ENCODE data around the gene TMEM139. TPM values are rescaled to one million over a fixed set of nuclear protein-coding genes. Genes with fewer than 3 reads are reported as not detected.

Gene TMEM139
- not detected for polyA plus RNA-seq

DNA sequence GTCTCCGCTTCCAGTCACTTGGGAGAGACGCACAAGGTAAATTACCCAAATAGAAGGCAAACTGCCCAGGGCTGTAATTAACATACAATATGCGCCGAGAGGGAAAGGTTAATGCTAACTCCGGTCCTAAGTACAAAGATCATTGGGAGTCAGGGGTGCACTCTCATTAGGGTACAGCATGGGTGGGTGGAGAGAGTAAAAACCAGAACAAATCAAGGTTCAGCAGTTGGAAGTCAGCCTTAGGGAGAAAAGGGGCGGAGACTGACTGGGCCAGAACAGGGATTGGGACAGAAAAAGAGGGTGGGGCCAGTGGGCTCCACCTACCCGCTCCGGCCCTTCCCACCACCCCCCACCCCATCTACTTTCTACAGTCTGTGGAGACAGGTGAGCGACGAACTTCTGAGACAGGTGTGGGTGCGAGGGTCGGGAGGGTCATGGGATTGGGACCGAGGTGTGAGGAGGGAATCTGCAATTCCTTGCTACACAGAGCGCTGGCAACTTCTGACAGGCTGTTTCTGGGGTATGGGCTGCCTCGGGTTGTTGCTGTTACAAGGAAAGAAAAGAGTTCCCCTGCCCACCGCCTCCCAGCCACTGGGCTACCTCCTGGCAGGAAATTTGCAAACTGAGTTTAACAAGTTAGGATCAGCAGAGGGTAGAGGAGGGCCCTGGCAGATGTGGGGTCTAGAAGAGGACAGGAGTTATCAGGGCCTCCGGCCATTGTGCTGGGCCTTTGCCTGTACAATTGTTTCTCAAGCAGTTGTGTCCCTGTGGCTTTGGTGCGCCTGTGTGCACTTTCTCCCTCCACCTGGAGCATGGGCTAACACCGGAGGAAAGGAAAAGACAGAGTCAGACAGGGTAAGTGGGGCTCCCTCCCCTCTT lies at the start of gene TMEM139:
Gene TMEM139 (plus strand): TSS at position 368 of the 879 bp plus-strand sequence. CDS start 1,000 bp downstream, outside the sequence.
- Mint-ChIP-seq H3K27me3 (no peaks in the 10 kb centered on the region), H3K9me3 (no peaks in the 10 kb centered on the region), H3K4me1 (peaks cover 40 to 46% (median 42%) of the 10 kb centered on the region in 3 donors), H3K4me3 (peak within 1 kb of the TSS; percentile 15 to 83 (median 71)), H3K27ac (peak within 1 kb of the TSS; percentile 16 to 91 (median 85)), H3K36me3 (no peaks in the 10 kb centered on the region)

DNA sequence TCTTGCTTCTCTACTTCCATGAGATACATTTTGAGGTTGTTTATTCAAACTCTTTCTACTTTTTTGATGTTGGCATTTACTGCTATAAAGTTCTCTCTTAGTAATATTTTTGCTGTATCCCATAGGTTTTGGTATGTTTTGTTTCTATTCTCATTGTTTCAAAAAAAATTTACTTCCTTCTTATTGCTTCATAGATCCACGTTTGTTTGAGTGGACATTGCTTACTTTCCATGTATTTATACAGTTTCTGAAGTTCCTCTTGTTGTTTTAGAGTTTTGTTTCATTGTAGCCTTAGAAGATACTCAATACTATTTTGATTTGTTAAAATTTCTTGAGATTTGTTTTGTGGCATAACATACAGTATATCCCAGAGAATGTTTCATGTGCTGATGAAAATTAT lies 49.2 kb upstream of the TMEM139 start:
- Mint-ChIP-seq H3K4me1 (peaks cover 0 to 1% (median under 1%) of the 10 kb centered on the region in 3 donors), H3K36me3 (no peaks in the 10 kb centered on the region), H3K9me3 (peaks cover 8 to 23% (median 12%) of the 10 kb centered on the region in 3 donors), H3K4me3 (no peak overlapping the region), H3K27me3 (peaks cover 7% of the 10 kb centered on the region), H3K27ac (no peak overlapping the region)

DNA sequence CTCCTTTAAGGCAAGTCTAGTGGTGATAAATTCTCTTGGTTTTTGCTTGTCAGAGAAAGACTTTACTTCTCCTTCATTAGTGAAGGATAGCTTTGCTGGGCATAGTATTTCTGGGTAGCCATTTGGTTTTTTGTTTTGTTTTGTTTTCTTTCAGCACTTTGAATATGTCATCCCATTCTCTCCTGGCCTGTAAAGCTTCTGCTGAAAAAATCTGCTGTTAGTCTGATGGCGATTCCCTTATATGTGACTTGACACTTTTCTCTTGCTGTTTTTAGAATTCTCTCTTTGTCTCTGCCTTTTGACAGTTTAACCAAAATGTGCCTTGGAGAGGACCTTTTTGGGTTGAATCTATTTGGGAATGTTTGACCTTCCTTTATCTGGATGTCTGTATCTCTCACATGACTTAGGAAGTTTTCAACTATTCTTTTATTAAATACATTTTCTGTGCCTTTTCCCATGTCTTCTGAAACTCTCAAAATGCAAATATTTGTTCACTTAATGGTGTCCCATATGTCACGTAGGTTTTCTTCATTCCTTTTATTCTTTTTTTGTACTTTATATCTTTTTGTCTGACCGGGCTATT lies 48.3 kb upstream of the TMEM139 start:
- no peak overlapping the region for H3K27ac Mint-ChIP-seq
- peaks cover 8% of the 10 kb centered on the region for H3K27me3 Mint-ChIP-seq
- no peaks in the 10 kb centered on the region for H3K36me3 Mint-ChIP-seq
- H3K4me3 Mint-ChIP-seq, result no peak overlapping the region
- peaks cover 4 to 5% (median 5%) of the 10 kb centered on the region in 3 donors for H3K4me1 Mint-ChIP-seq
- H3K9me3 Mint-ChIP-seq, result peaks cover 8 to 23% (median 12%) of the 10 kb centered on the region in 3 donors

DNA sequence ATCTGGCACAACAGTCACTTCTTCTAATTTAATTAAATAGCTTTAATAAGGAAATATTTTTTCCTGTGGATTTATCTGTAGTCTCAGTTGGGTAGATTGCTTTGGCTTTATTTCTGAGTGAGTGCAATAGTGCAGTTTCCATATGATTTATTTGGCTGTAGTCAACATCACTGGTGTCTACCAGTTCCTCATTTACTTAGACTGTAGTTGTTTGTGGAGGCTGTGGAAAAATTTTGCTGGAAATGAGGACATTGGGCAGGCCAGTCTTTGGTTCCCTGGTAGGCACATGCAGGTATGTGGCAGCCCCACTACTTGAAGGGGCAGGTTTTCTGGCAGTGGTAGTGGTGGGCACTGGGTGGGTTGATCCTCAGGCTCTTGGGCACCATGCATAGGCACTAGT lies 47.4 kb upstream of the TMEM139 start:
- Mint-ChIP-seq H3K4me3 (no peak overlapping the region), H3K36me3 (no peaks in the 10 kb centered on the region), H3K9me3 (peaks cover 8 to 23% (median 12%) of the 10 kb centered on the region in 3 donors), H3K27ac (no peak overlapping the region), H3K4me1 (peaks cover 5 to 6% (median 5%) of the 10 kb centered on the region in 3 donors), H3K27me3 (peaks cover 8% of the 10 kb centered on the region)

DNA sequence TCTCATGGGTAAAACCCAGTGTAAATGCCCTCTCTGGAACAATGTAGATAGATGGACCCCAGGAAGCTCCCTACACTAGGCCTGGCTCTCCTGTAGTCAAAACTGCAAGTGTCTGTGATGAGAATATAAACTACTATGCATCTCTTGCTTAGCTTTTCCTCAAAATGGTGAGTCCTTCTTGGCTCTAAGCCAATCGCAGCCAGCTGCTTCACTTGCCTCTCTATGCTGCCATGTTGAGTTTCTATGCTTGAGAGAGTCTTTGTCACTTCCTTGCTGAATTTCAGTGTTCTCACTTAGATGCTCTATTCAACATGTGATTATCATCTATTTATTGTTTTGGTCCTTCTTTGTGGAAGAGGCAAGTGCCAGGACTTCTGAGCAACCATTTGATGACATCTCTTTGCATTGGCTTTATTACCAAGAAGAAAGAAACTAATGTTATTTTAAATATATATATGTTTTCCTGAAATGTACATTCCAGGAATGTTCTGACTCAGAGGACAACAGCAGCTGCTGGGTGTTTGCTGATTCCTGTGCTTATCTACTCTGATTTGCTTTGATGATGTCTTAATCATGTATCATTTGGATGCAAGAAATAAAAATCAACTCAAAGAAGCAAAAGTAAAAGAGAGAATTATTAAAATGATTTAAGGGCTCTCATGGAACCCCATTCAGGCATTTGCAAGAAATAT lies 46.3 kb upstream of the TMEM139 start:
- Mint-ChIP-seq H3K27ac (no peak overlapping the region), H3K27me3 (peaks cover 9% of the 10 kb centered on the region), H3K9me3 (peaks cover 8 to 23% (median 12%) of the 10 kb centered on the region in 3 donors), H3K4me1 (peaks cover 5 to 8% (median 6%) of the 10 kb centered on the region in 3 donors), H3K4me3 (no peak overlapping the region), H3K36me3 (no peaks in the 10 kb centered on the region)

DNA sequence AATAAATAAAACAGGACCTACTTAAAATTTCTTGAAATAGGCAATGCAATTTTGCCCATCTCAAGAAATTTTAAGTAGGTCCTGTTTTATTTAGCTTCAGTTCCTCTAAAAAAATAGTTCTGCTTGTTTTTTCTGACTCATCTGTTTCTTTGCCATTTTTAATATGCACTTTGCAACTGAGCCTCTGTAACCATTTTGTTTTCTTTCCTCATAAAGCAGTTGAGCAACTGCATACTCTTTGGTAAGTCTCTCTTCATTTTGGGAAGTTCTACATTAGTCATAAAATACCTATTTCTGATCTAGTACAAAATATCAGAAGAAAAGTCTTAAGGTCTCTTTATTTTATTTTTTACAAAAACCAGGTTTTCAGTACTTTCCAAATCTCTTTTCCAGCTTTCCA lies 44.9 kb upstream of the TMEM139 start:
- Mint-ChIP-seq H3K9me3 (peaks cover 8 to 23% (median 12%) of the 10 kb centered on the region in 3 donors), H3K36me3 (no peaks in the 10 kb centered on the region), H3K4me1 (peaks cover 5 to 15% (median 6%) of the 10 kb centered on the region in 3 donors), H3K4me3 (no peak overlapping the region), H3K27me3 (peaks cover 10% of the 10 kb centered on the region), H3K27ac (no peak overlapping the region)

DNA sequence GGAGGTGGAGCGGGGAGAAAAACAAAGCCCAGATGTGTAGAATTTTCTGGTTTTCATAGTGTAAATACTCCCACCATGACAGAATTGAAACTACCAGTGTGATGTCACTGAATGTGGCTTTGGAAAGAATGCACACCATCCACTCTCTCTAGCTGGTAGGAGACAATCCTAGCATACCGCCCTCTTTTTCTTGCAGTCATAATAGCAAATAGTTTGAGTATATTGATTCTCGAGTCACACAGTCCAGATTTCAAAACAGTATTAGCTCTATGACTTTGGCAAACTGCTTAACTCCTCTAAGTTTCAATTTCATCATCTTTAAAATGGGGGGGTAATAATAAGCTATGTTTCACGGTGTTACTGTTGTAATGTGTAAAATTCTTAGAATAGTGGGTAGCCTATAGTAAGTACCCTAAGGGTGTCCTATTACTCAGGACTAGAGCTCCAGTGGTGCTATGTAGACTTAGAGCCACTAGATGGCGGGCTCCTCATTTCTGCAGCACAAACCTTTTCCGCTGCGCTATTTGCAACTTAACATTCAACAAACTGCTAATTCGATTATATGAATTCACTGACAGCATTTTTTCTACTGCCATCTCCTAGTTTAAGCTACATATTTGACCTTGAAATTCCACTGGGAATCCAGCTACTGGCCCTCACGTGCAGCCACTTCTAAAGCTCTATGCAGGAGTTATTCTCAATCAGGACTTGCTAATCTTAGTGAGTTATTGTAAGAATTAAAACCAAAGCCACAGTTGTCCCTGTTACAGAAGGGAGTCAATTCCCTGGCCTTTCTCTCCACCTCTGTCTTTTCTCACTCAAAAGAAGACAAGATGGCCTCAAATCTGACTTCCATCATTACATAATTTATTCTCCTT lies 44.2 kb upstream of the TMEM139 start:
- Mint-ChIP-seq H3K4me3 (peak overlapping the region in 1 of 4 donors; percentile 53), H3K9me3 (peaks cover 8 to 20% (median 12%) of the 10 kb centered on the region in 3 donors), H3K27ac (no peak overlapping the region), H3K36me3 (no peaks in the 10 kb centered on the region), H3K27me3 (peaks cover 7% of the 10 kb centered on the region), H3K4me1 (peaks cover 7 to 15% (median 11%) of the 10 kb centered on the region in 3 donors)

DNA sequence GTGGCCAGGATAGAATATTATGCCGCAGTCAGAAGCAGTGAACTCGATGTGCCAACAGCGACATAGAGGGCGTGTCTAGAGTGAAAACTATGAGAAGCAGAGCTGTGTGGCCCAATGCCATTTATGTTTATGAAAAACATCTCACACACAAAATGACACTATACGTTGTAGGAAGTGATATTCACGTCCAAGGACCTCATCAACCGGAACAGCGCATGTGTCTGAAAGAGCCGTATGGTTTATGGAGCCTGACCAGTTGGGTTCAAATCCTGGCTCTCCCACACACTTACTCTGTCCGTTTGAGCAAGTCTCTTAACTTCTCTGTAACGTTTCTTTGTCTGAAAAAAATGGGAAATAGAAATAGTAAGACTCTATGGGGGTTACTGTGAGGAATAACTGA lies 42.5 kb upstream of the TMEM139 start:
- Mint-ChIP-seq H3K36me3 (no peaks in the 10 kb centered on the region), H3K9me3 (peaks cover 0 to 4% (median 2%) of the 10 kb centered on the region in 3 donors), H3K4me1 (peaks cover 20 to 24% (median 23%) of the 10 kb centered on the region in 3 donors), H3K27ac (no peak overlapping the region), H3K27me3 (peaks cover 8% of the 10 kb centered on the region), H3K4me3 (no peak overlapping the region)

DNA sequence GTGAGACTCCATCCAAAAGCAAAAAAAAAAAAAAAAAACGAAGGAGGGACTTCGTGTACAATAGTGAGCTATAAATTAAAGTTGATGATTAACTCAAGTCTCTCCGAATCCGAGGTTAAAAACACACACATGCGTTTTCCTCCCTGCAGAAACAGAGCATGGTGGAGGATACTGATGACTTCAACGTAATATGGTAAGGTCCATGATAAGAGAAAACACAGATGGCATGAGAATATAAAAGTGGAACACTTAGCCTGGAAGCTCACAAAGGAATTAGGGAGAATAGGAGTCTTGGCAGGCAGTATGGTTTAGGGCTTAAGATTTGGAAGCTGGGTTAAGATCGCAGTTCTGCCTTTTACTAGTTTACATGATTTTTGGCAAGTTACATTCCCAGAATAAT lies 41.6 kb upstream of the TMEM139 start:
- Mint-ChIP-seq H3K4me3 (no peak overlapping the region), H3K9me3 (peaks cover 0 to 2% (median 0%) of the 10 kb centered on the region in 3 donors), H3K27me3 (peaks cover 8% of the 10 kb centered on the region), H3K36me3 (no peaks in the 10 kb centered on the region), H3K27ac (no peak overlapping the region), H3K4me1 (peaks cover 20 to 25% (median 24%) of the 10 kb centered on the region in 3 donors)

DNA sequence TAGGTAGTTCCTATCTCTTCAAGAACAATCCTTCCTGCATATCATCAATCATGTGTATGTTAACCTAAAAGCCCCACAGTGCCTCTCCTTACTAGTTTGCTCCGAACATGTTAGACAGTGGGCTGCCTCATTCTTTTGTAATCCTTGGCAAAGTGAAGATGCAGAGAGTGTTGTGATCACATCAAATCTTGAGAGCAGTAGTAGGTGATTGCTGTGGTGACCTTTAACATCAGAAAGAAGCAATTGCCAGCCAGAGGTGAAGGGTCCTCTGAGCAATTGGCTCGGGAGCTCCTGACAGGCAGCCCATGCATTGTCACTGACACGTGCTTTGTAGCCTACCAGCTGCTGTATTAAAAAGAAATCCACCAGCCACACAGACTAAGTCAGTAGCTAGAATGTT lies 41.1 kb upstream of the TMEM139 start:
- Mint-ChIP-seq H3K27me3 (peaks cover 8% of the 10 kb centered on the region), H3K36me3 (no peaks in the 10 kb centered on the region), H3K9me3 (peaks cover 0 to 2% (median 0%) of the 10 kb centered on the region in 3 donors), H3K4me3 (no peak overlapping the region), H3K27ac (peak overlapping the region in 1 of 3 donors; percentile 81), H3K4me1 (peaks cover 20 to 27% (median 25%) of the 10 kb centered on the region in 3 donors)

DNA sequence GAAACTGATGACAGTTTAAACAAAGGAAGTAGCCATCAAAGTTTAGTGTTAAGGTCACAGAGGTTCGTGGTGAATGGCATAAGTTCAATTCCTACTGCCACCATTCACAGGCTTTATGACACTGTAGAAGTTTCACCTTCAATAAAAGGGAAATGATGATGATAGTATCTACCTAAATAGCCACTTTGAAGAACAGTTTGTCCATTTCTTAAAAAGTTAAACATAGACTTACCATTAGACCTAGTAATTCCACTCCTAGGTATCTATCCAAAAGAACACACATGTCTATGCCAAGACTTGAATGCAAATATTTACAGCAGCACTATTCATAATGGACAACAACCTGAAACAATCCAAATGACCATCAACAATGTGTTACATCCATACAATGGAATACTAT lies 40.4 kb upstream of the TMEM139 start:
- H3K4me3 Mint-ChIP-seq, result no peak overlapping the region
- peaks cover 7% of the 10 kb centered on the region for H3K27me3 Mint-ChIP-seq
- no peak overlapping the region for H3K27ac Mint-ChIP-seq
- H3K9me3 Mint-ChIP-seq, result peaks cover 0 to 4% (median 0%) of the 10 kb centered on the region in 3 donors
- peaks cover 20 to 29% (median 25%) of the 10 kb centered on the region in 3 donors for H3K4me1 Mint-ChIP-seq
- no peaks in the 10 kb centered on the region for H3K36me3 Mint-ChIP-seq

DNA sequence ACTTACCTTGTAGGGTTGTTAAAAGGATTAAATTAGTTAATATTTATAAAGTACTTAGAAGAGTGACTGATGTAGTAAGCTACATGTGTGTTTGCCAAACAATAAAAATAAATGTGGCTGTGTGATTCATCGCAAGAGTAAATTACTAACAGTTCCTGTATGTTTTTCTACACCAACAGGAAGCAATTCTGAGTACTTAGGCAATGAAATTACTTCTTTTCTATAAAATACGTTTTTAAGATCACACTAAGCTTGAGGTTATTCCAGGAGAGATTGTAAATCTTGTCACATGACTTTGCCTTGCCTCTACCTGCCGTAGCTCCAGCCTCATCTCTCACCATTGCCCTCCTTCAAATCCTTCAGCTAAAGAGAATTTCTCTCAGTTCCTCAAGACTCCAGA lies 39.6 kb upstream of the TMEM139 start:
- Mint-ChIP-seq H3K27ac (peak overlapping the region in 1 of 3 donors; percentile 60), H3K9me3 (peaks cover 0 to 5% (median 4%) of the 10 kb centered on the region in 3 donors), H3K4me3 (peak overlapping the region in 1 of 4 donors; percentile 20), H3K4me1 (peaks cover 20 to 34% (median 31%) of the 10 kb centered on the region in 3 donors), H3K36me3 (peaks cover 5% of the 10 kb centered on the region), H3K27me3 (peaks cover 7% of the 10 kb centered on the region)

DNA sequence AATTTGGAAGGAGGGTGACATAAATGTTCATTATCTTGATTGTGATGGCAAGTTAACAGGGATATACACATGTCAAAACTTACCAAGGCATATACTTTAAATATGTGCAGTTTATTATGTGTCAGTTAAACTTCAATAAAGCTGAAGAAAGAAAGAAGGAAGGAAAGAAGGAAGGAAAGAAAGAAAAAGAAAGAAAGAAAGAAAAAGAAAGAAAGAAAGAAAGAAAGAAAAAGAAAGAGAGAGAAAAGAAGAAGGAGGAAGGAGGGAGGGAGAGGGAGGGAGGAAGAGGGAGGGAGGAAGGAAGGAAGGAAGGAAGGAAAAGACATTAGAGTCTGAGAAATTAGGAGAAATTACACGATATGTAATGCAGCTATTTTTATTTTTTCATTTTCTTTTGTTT lies 37.4 kb upstream of the TMEM139 start:
- H3K27me3 Mint-ChIP-seq, result peaks cover 5% of the 10 kb centered on the region
- no peak overlapping the region for H3K27ac Mint-ChIP-seq
- H3K4me3 Mint-ChIP-seq, result peak overlapping the region in 2 of 4 donors; percentile 47 to 56
- H3K4me1 Mint-ChIP-seq, result peaks cover 33 to 48% (median 43%) of the 10 kb centered on the region in 3 donors
- peaks cover 5% of the 10 kb centered on the region for H3K36me3 Mint-ChIP-seq
- H3K9me3 Mint-ChIP-seq, result peaks cover 0 to 6% (median 5%) of the 10 kb centered on the region in 3 donors
